ENCODE data around the gene ACAT2. TPM values are rescaled to one million over a fixed set of nuclear protein-coding genes. Genes with fewer than 3 reads are reported as not detected.

Gene ACAT2
- polyA plus RNA-seq, 3 donors = 3.6 to 24.4 (median 19.5) TPM

DNA sequence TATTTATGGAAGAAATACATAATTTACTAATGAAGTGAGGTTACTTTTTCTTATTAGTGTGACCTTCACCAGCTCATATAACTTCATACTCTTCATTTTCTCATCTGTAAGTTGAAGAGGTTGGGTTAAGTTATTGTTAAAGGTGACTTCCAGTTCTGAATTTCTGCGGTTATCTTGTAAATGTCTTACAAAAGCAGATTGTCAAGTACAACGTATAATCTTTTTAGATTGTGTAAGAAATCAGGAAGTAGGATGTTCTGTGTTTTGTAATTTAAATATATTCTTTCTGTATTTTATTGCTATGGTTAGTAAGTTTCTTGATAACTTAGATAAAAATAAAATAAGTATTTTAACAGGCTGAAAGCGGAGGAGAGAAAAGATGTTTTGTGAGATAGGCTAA lies 22.5 kb upstream of the ACAT2 start:
- peak overlapping the region in 6 of 7 donors; percentile 15 to 72 (median 56) for H3K27ac Mint-ChIP-seq
- H3K27ac ChIP-seq (ENCODE audit: low read depth in 1 of 2, low read length in 2 of 2) = peak overlapping the region in 1 of 2 donors; percentile 68
- no peak overlapping the region for H3K4me3 Mint-ChIP-seq
- H3K4me2 ChIP-seq (replicated peaks; ENCODE audit: extremely low read depth, low read length, poor library complexity, severe bottlenecking) = no peak overlapping the region
- no peak overlapping the region for H3K9ac ChIP-seq (ENCODE audit: insufficient read depth, low read length, poor library complexity, severe bottlenecking)
- H4K20me1 ChIP-seq (ENCODE audit: insufficient read depth, low read length) = peaks cover 100% of the 10 kb centered on the region
- H2AFZ ChIP-seq (ENCODE audit: insufficient read depth, low read depth, low read length, poor library complexity, severe bottlenecking) = no peak overlapping the region
- WGBS (ENCODE audit: insufficient coverage) = no CpG with 5 or more reads among the region's 3 CpGs
- peaks cover 43 to 68% of the 10 kb centered on the region in 2 donors for H3K36me3 ChIP-seq (replicated peaks in 1 of 2; ENCODE audit: control insufficient read depth in 1 of 2, insufficient read depth in 2 of 2, low read length in 2 of 2)
- intact Hi-C loops (cut with micrococcal nuclease) = loop anchor here in 1 of 2 donors (5.0 kb wide), 1 partner anchor 48 kb away; the partner anchor contains the start of gene TCP1
- DNase-seq = peak in 2 of 3 donors; percentile 39 to 60
- H3K4me1 Mint-ChIP-seq = peaks cover 26% of the 10 kb centered on the region
- H3K27me3 ChIP-seq (ENCODE audit: control insufficient read depth in 2 of 2, insufficient read depth in 2 of 2, low read length in 2 of 2) = no peaks in the 10 kb centered on the region
- H3K36me3 Mint-ChIP-seq = peaks cover 40 to 51% of the 10 kb centered on the region in 2 donors
- H3K79me2 ChIP-seq (ENCODE audit: insufficient read depth, low read length) = peaks cover 99% of the 10 kb centered on the region
- no peaks in the 10 kb centered on the region for H3K9me3 ChIP-seq (replicated peaks in 1 of 2; ENCODE audit: control insufficient read depth in 1 of 2, insufficient read depth in 1 of 2, low read length in 2 of 2)
- H3K27me3 Mint-ChIP-seq (ENCODE audit: low read depth in 3 of 3) = no peaks in the 10 kb centered on the region
- H3K9me3 Mint-ChIP-seq = no peaks in the 10 kb centered on the region
- H3K4me3 ChIP-seq (replicated peaks in 1 of 3; ENCODE audit: low read depth in 2 of 3, low read length in 3 of 3) = no peak overlapping the region
- peaks cover 11 to 22% of the 10 kb centered on the region in 2 donors for H3K4me1 ChIP-seq (ENCODE audit: control insufficient read depth in 1 of 2, insufficient read depth in 2 of 2, low read length in 2 of 2)
- TF ChIP-seq, protein P1, sequence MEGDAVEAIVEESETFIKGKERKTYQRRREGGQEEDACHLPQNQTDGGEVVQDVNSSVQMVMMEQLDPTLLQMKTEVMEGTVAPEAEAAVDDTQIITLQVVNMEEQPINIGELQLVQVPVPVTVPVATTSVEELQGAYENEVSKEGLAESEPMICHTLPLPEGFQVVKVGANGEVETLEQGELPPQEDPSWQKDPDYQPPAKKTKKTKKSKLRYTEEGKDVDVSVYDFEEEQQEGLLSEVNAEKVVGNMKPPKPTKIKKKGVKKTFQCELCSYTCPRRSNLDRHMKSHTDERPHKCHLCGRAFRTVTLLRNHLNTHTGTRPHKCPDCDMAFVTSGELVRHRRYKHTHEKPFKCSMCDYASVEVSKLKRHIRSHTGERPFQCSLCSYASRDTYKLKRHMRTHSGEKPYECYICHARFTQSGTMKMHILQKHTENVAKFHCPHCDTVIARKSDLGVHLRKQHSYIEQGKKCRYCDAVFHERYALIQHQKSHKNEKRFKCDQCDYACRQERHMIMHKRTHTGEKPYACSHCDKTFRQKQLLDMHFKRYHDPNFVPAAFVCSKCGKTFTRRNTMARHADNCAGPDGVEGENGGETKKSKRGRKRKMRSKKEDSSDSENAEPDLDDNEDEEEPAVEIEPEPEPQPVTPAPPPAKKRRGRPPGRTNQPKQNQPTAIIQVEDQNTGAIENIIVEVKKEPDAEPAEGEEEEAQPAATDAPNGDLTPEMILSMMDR (IDR thresholded peaks at IDR 0.05) = no peak

DNA sequence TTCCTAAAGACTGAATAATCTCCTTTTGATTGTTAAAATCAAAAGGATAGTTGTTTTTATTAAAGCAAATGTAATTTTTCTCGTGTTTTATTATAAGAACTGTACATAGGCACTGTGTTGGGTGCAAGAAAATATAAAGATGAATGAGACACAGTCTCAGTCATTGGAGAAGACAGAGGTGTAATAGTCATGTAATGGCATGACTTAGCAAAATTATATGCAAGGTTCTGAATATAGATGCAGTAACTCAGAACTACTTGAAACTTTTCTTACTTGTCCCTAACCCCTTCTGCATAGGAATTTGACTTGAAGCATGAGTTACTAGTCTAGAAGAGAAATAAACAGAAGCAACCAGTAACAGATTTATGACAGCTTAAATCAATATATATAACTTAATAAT lies 19.7 kb upstream of the ACAT2 start:
- intact Hi-C loops (cut with micrococcal nuclease) = no loop called here
- no CpG with 5 or more reads among the region's 1 CpG for WGBS (ENCODE audit: insufficient coverage)
- peaks cover 20% of the 10 kb centered on the region for H3K4me1 Mint-ChIP-seq

More for the DNA sequence above, 19.7 kb upstream of the ACAT2 start:
- H3K4me3 Mint-ChIP-seq = no peak overlapping the region
- TF ChIP-seq, protein P1 (IDR thresholded peaks at IDR 0.05) = no peak
- Histone ChIP-seq H2AFZ (ENCODE audit: insufficient read depth, low read depth, low read length, poor library complexity, severe bottlenecking) (no peak overlapping the region), H4K20me1 (ENCODE audit: insufficient read depth, low read length) (peaks cover 100% of the 10 kb centered on the region), H3K4me1 (ENCODE audit: control insufficient read depth in 1 of 2, insufficient read depth in 2 of 2, low read length in 2 of 2) (peaks cover 11 to 22% of the 10 kb centered on the region in 2 donors), H3K27me3 (ENCODE audit: control insufficient read depth in 2 of 2, insufficient read depth in 2 of 2, low read length in 2 of 2) (no peaks in the 10 kb centered on the region), H3K9ac (ENCODE audit: insufficient read depth, low read length, poor library complexity, severe bottlenecking) (no peak overlapping the region), H3K4me3 (replicated peaks in 1 of 3; ENCODE audit: low read depth in 2 of 3, low read length in 3 of 3) (no peak overlapping the region), H3K27ac (ENCODE audit: low read depth in 1 of 2, low read length in 2 of 2) (no peak overlapping the region), H3K36me3 (replicated peaks in 1 of 2; ENCODE audit: control insufficient read depth in 1 of 2, insufficient read depth in 2 of 2, low read length in 2 of 2) (peaks cover 67 to 89% of the 10 kb centered on the region in 2 donors), H3K9me3 (replicated peaks in 1 of 2; ENCODE audit: control insufficient read depth in 1 of 2, insufficient read depth in 1 of 2, low read length in 2 of 2) (no peaks in the 10 kb centered on the region), H3K79me2 (ENCODE audit: insufficient read depth, low read length) (peaks cover 93% of the 10 kb centered on the region), H3K4me2 (replicated peaks; ENCODE audit: extremely low read depth, low read length, poor library complexity, severe bottlenecking) (no peak overlapping the region)
- H3K27ac Mint-ChIP-seq = no peak overlapping the region
- no peaks in the 10 kb centered on the region for H3K9me3 Mint-ChIP-seq
- H3K36me3 Mint-ChIP-seq = peaks cover 67 to 78% of the 10 kb centered on the region in 2 donors
- DNase-seq = no peak
- H3K27me3 Mint-ChIP-seq (ENCODE audit: low read depth in 3 of 3) = no peaks in the 10 kb centered on the region
